MM.1S (cell line): ENCODE data around the gene VPS9D1.

Experiments used
- EZH2 ChIP-seq: fragments of 300-600 bp; sonication (generic); optimal IDR thresholded peaks from 2 replicates; pipeline ENCODE3; 2017; ENCODE audit warnings: low read depth, mild to moderate bottlenecking, antibody characterized with exemption, low read length, mixed read lengths
- TF ChIP-seq, protein P1 (sequence below): fragments of 300-600 bp; sonication (generic); IDR thresholded peaks from 2 replicates; pipeline ENCODE4 v1.5.1; 2016; ENCODE audit warnings: antibody characterized with exemption, low read length, mixed read lengths

DNA sequence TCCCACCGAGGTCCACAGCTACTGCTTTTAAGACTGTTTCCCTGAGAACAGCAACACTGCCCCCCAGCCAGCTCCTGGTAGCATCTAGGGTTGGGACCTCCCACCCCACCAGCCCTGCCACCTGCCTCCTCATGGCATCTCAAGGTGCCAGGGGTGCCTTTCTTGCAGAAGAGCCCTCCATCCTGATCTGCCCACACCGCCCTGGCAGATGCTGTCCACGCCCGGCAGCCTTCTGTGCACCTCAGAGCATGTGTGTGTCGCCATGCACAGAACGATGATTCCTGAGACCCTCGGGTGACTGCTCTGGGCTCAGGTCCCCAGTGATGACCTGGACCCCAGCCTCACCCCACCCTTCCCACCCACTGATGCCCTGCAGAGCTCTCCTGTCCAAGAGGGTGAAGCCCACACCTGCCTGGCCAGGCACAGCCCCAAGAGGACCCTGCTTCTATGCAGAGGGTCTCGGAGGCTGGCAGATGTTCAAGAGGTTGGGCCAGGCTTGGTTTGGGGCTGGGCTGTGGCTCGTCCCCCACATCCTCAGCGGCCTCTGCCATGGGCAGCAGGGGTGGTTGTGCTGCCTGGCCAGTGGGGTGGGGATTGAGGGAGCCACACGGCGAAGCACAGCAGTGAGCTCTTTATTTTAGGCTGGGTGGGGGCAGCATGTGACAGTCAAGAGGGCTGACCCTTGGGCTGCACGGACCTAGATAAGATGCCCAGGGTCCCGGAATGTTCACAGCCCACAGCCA, 14.0 kb downstream of the VPS9D1 start:
- TF ChIP-seq, protein P1, sequence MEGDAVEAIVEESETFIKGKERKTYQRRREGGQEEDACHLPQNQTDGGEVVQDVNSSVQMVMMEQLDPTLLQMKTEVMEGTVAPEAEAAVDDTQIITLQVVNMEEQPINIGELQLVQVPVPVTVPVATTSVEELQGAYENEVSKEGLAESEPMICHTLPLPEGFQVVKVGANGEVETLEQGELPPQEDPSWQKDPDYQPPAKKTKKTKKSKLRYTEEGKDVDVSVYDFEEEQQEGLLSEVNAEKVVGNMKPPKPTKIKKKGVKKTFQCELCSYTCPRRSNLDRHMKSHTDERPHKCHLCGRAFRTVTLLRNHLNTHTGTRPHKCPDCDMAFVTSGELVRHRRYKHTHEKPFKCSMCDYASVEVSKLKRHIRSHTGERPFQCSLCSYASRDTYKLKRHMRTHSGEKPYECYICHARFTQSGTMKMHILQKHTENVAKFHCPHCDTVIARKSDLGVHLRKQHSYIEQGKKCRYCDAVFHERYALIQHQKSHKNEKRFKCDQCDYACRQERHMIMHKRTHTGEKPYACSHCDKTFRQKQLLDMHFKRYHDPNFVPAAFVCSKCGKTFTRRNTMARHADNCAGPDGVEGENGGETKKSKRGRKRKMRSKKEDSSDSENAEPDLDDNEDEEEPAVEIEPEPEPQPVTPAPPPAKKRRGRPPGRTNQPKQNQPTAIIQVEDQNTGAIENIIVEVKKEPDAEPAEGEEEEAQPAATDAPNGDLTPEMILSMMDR = no peak
- TF ChIP-seq EZH2 = no peak
